NCI-H69 (cell line): Measurements from ENCODE around the gene SPOCK2.
A peak's percentile ranks its signal among the peaks of the same experiment; 100 is the strongest.
"Not testable (repeated sequence)": the region's sequence is repeated elsewhere in the genome, so short reads cannot be mapped to it uniquely, and the experiment has no call there.

Source experiments
- DNase-seq: peaks from one replicate; lab custom pipeline; 2025; lab: John Stamatoyannopoulos, UW

The SPOCK2 gene

GRCh38 chr10:72087969-72088888 lies at the start of gene SPOCK2:
Gene SPOCK2, minus strand, starts transcription at chr10:72088551. Its CDS starts 223 bp downstream, at chr10:72088328.
- peak; percentile 50 for DNase-seq

- no peak for DNase-seq
Observed at GRCh38 chr10:72137583-72137982, 49.2 kb upstream of the SPOCK2 start.

DNA sequence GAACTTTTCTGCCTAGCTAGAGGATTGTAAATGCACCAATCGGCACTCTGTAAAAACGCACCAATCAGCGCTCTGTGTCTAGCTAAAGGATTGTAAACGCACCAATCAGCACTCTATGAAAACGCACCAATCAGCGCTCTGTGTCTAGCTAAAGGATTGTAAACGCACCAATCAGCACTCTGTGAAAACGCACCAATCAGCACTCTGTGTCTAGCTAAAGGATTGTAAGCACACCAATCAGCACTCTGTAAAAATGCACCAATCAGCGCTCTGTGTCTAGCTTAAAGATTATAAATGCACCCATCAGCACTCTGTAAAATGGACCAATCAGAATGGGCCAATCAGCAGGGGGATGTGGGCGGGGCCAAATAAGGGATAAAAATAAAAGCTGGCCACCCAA lies 47.9 kb upstream of the SPOCK2 start:
- not testable (repeated sequence) for DNase-seq

DNA sequence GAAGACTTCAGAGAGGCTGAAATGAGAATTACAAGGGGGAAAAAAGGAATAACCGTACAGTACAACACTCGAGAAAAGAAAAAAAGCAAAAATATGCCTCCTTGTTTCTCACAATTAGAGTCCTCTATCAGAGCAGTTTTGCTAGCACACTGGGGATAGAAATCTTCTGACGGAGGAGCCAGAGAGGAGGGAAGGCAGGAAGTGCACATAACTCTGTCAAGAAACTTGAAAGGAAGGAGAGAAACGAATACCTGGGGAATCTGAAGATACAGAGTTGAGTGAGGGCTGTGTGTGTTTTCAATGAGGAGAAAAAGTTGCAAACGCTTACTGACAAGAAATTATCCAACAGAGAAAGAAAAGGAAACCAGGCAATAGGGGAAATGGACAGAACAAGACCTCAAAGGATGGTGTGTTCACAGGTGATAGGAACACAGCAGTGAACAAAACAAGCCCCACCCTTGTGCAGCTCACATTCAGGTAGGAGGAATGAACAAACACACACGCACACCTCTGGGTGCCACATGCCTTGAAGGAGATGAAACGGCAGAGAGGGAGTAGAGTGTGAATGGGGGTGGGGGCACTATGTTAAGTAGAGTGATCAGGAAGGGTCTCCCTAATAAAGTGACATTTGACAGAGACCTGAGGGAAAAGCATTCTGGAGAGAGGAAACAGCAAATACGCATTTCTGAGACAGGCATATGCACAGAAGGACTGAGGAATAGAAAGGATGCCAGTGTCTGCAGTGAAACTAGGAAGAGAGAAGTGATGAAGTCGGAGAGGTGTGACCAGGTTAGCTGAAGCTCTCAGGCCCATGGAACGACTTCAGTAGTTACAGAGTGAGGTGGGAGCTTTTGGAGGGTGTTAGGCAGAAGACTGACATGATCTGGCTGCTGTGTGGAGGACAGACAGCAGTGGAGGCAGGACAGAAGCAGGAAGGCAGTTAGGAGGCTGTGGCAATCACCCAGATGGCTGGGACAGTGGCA lies 46.7 kb upstream of the SPOCK2 start:
- DNase-seq: no peak

DNA sequence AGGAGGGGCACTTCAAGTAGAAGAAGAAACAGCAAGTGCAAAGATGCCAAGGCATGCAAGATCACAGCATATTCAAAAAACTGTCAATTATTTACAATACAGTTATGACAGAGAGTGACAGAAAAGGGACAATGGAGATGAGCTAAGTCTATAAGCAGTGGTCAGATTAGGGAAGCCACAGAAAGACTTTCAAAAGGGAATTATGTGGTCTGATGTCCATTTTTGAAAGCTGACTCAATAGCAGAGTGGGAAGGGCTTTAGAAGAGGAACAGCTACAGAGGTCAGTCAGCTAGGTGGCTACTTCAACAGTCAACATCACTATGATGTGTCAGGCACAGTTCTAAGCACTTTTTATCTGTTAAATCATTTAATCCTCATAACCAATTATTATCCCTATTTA lies 45.2 kb upstream of the SPOCK2 start:
- no peak for DNase-seq

GRCh38 chr10:72132854-72133253 lies 44.5 kb upstream of the SPOCK2 start:
- DNase-seq: no peak

- DNase-seq: no peak
Observed at GRCh38 chr10:72127571-72127970, 39.2 kb upstream of the SPOCK2 start.

DNA sequence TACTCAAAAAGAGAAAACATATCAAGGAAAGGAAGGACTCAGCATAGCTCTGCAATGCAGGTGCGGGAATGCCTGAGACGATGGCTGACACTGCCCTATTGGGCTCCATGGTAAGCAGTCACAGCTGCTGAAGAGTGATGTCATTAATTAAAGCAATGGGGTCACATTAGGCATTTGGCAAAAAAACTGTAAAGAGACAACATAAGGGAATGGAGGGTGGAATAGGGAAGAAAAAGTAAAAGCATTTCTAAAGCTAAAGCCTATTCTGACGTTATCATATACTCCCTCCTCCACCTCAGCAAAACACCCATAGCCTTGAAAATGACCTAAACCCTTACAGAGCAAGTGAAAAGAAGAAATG lies 38.5 kb upstream of the SPOCK2 start:
- DNase-seq: no peak

- peak; percentile 41 for DNase-seq
Observed at GRCh38 chr10:72126184-72126871, 38.0 kb upstream of the SPOCK2 start.

GRCh38 chr10:72124989-72125388 lies 36.6 kb upstream of the SPOCK2 start:
- peak; percentile 4 for DNase-seq

- DNase-seq: peak; percentile 9
Observed at GRCh38 chr10:72124381-72124780, 36.0 kb upstream of the SPOCK2 start.

DNA sequence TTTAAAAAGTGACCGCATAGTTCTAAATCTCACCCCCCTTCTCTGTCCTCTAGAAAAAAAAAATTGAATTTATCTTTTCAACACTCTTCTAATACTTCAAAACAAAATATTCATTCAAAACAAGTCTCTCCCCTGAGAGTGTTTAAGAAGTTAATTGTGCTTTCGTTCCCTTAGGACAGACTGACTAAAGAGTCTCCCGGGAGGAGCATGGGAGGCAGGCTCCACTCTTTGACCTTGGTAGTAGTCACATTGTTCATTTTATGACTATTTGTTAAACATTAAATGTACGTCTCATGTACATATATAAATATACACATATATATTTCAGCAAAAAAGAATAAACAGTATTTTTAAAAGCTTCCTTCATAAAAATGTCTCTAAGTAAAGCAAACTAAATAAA lies 35.3 kb upstream of the SPOCK2 start:
- peak; percentile 32 for DNase-seq

DNA sequence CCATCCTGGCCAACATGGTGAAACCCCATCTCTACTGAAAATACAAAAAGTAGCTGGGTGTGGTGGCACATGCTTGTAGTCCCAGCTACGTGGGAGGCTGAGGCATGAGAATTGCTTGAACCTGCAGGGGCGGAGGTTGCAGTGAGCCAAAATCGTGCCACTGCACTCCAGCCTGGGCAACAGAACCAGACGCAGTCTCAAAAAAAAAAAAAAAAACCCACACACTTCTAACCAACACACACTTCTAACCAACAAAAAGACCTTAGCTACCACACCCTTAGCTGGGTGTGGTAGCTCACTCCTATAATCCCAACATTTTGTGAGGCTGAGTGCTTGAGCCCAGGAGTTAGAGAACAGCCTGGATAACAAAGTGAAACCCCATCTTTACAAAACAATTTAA lies 33.9 kb upstream of the SPOCK2 start:
- DNase-seq: no peak

GRCh38 chr10:72121389-72121788 lies 33.0 kb upstream of the SPOCK2 start:
- no peak for DNase-seq

DNA sequence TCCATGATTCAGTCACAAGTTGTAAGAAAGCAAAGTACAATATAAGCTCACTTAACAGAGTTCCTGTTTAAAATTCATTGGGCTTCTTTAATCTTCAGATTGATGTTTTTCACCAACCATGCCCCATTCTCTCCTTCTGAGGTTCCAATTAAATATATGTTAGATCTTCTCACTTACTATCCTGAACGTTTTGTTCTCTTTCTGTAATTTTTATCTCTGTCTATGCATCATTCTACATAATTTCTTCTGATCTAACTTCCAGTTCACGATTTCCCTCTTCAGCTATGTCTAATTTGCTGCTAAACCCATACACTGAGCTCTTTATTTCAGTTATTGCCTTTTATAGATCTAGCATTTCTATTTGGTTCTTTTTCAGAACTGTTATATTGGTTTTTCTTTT lies 28.0 kb upstream of the SPOCK2 start:
- no peak for DNase-seq

DNA sequence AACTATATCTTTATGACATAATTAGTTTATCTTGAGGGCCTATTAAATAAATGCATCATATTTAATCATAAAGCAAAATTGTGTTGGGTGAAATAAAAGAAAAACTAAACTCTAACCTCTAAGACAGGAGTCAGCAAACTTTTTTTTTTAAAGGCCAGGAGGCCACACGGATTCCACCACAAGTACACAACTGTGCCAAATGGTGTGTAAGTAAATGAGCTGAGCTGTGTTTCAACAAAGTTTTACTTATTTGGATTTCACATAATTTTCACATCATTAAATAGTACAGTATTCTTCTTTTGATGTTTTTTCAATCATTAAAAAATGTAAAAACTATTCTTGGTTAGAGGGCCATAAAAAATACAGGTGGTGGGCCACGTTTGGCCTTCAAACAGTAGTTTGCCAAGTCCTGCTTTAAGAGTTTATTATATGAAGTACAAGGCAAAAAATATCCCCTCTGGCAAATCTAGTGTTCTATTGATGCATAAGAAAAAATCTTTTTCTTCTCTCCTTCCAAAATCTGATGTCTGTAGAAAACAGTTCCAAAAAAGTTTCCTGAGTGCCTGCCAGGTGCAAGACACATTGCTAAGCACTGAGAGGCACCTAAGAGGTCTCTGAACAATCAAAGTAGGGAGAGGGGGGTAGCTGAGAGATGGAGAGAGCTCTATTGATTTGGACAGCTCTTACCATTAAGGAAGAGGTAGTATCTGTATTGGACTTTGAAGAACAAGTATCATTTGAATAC lies 26.5 kb upstream of the SPOCK2 start:
- DNase-seq: no peak

GRCh38 chr10:72110673-72111401 lies 22.5 kb upstream of the SPOCK2 start:
- no peak for DNase-seq

DNA sequence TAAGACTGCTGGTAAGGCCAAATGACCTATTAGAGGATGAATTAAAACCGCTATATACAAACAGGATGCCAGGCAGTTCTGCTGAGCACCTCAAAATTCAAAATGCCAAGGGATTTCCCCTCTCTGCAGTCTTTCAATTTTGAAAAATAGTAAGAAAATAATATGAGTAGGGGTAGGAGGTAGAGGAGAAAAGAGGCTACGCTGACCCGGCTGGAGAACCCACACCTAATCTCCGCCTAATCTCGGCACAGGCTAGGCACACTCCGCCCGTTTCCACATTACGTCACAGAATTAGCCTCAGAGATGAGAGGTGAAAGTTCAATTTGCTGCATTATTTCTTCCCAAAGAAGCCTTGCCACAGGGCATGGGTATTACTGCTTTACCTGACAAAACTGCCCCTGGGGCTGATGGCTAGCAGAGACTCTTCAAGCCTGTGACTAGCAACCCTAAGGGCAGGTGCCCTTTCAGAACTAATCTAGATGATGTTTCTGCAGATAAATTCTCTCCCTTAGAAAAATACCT lies 21.3 kb upstream of the SPOCK2 start:
- no peak for DNase-seq

GRCh38 chr10:72108830-72109635 lies 20.7 kb upstream of the SPOCK2 start:
- no peak for DNase-seq

DNA sequence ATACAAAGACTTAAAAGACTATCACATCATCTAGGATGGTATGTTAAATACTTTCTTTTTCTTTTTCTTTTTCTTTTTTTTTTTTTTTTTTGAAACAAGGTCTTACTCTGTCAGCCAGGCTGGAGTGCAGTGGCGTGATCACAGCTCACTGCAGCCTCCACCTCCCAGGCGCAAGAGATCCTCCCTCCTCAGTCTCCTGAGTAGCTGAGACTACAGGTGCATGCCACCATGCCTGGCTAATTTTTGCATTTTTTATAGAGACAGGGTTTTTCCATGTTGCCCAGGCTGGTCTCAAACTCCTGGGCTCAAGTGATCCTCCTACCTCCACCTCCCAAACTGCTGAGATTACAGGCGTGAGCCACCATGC lies 19.6 kb upstream of the SPOCK2 start:
- not testable (repeated sequence) for DNase-seq
